Fibroblast of mammary gland (primary cell): ENCODE data around the gene IMPDH1.

Experiments
- DNase-seq: peaks from one replicate; pipeline ENCODE4 v3.0.0-alpha.2; 2010; ENCODE audit warnings: low read depth
- H3K4me3 ChIP-seq: 2 replicates; pipeline ENCODE4 v1.5.1; 2011; ENCODE audit warnings: low read depth, mild to moderate bottlenecking, low read length, moderate library complexity; ENCODE audit not compliant: control insufficient read depth
- TF ChIP-seq, protein P1 (sequence below): conservative IDR thresholded peaks from 2 replicates; pipeline ENCODE4 v1.5.1; 2011; ENCODE audit warnings: low read depth, low read length, inconsistent platforms; ENCODE audit not compliant: control insufficient read depth, insufficient read depth

The IMPDH1 gene

DNA sequence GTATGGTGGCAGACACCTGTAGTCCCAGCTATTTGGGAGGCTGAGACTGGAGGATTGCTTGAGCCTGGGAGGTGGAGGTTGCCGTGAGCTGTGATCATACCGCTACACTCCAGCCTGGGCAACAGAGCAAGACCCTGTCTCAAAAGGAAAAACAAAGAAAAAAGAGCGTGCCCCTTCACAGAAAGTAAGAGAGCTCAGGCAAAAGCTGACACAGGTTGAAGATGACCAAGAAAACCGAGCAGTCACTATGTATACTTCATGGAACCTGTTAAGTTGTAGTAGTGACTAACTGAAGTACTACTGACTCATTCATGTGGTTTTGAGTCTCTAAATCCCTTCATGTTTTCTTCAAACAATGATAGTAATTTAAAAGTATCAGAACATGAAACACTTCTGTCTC is 47.1 kb downstream of the IMPDH1 start:
- peak; percentile 66 for DNase-seq
- no peak overlapping the region for H3K4me3 ChIP-seq
- TF ChIP-seq, protein P1, sequence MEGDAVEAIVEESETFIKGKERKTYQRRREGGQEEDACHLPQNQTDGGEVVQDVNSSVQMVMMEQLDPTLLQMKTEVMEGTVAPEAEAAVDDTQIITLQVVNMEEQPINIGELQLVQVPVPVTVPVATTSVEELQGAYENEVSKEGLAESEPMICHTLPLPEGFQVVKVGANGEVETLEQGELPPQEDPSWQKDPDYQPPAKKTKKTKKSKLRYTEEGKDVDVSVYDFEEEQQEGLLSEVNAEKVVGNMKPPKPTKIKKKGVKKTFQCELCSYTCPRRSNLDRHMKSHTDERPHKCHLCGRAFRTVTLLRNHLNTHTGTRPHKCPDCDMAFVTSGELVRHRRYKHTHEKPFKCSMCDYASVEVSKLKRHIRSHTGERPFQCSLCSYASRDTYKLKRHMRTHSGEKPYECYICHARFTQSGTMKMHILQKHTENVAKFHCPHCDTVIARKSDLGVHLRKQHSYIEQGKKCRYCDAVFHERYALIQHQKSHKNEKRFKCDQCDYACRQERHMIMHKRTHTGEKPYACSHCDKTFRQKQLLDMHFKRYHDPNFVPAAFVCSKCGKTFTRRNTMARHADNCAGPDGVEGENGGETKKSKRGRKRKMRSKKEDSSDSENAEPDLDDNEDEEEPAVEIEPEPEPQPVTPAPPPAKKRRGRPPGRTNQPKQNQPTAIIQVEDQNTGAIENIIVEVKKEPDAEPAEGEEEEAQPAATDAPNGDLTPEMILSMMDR = no peak

DNA sequence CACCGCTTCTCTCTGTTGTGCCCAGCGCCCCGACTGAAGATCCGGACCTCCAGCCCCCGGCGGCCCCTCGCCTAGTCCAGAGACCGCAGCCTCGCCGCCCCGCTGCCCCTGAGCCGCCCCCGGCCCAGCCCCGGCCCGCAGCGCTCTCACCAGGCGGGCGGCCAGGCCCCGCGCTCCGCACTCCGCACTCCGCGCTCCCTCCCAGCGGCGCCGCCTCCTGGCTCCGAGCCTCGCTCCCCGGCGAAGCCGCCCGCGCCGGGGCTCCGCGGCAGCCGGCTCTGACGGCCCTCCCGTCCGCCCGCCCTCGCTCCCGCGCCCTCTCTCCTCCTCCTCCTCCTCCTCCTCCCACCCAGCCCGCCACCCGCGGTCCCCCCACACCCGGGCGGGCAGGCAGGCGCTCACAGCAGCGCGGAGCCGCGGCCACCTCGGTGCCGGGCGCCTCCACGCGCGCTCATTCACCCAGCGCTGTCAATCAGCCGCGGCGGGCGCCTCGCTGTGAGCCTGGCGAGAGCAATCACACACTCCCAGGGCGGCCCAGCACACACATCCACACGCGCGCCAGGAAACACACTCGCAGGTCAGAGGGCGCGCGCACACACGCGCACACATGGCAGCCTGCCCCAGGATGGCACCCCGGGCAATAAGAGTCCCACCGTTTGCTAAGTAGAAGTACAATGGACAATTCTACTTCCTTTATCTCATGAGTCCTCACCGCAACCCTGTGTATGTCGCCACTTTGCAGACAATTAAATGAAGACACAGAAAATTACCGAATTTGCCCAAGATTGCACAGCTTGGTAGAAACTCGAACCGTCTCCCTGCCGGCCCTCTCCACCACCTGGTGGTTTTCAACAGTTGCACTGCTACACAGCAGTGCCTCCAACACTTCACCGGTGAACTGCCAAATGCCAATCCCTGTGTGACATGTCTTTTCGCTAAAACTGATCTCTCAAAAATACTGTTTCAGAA is 48.1 kb downstream of the IMPDH1 start, which contains the start of gene PRRT4:
Gene PRRT4, minus strand, starts transcription at position 280 of the 969 bp plus-strand sequence.
- peak within 1 kb of the TSS; percentile 33 for H3K4me3 ChIP-seq
- TF ChIP-seq, protein P1 = no peak
- no peak for DNase-seq

DNA sequence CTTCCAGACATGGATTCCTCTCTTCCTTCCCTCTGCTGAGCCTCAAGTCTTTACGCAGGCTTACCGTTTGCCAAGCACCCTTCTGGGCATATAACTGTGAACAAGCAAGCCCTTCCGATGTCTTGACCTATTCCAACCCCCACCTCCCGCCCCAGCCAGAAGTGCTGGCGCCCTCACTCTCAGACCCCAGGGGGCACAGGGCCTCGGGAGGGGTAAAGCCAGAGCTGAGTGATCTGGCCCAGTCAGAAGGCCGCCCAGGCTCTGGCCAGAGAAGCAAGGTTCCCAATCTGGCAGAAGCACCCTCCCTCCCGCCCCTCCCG is 49.5 kb downstream of the IMPDH1 start:
- H3K4me3 ChIP-seq = no peak overlapping the region
- no peak for DNase-seq
- TF ChIP-seq, protein P1 = no peak

DNA sequence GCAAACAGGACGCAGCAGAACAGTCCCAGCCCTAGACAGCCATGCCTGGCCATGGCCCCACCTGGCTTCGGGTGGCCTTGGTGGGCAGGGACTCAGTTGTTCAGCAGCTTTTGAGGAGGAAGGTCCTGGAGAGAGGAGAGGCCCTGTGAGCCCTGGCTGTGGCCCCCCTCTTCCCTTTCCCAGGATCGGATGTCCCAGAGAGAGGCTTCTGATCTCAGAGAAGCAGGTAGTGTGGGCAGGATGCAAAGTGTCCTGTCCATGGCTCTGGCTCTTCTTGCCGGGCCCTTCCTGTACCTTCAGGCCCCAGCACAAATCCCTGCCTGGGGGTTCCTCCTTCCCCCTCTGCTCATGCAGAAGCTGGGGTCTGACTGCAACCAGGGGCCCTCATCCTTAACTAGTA is 49.8 kb downstream of the IMPDH1 start:
- no peak for DNase-seq
- no peak overlapping the region for H3K4me3 ChIP-seq
- TF ChIP-seq, protein P1 = no peak

DNA sequence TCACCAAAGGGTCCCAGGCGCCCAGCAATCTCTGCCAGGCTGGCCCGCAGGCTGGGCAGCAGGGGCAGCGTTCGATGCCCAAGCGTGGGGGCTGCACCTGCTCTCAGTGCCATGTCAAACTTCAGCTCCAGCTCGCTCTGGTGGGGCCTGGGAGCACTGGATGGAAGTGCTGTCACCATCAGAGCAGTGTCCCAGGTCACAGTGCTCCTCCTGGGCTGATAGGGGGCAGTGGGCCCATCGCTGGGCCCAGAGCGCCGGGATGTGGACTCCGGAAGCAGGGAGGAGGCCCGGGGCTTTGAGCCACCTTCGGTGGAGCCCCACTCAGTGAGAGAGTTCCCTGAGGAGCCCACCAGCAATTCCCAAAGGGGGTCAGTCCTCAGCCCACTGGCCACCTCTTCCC is 50.4 kb downstream of the IMPDH1 start:
- no peak overlapping the region for H3K4me3 ChIP-seq

DNA sequence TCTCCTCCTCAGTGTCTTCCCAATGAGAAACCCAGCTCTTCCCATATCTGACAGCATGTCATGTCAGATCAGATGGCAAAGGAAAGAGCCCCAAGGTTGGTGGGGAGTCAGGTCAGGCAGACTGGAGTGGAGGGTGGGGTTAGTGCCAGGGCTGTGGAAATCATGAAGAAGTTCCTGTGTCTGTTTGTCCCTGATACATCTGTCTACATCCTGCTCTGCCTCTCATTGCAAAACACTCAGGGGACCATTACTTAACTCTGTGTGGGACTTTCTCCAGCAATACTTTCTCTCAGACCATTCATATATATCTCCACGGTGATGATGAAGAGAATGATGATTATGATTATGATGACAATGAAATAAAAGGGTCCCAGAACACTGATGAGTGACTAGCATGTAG is 51.5 kb downstream of the IMPDH1 start:
- DNase-seq = peak; percentile 33
- TF ChIP-seq, protein P1 = no peak

More for the DNA sequence above, 50.4 kb downstream of the IMPDH1 start:
- no peak for DNase-seq
- TF ChIP-seq, protein P1 = no peak

More for the DNA sequence above, 51.5 kb downstream of the IMPDH1 start:
- no peak overlapping the region for H3K4me3 ChIP-seq
